HEK293 (cell line): ENCODE results near the gene SARS2.

ENCODE experiments used
- CTCF ChIA-PET: fragments of 350-600 bp; formaldehyde crosslinking; extraction: SDS; loops from one replicate; lab custom pipeline; 2021; ENCODE audit warnings: antibody characterized with exemption; lab: Yijun Ruan, JAX
- POLR2A ChIA-PET: fragments of 300-600 bp; formaldehyde crosslinking; extraction: SDS; loops from one replicate; lab custom pipeline; 2020; ENCODE audit warnings: antibody characterized with exemption, inconsistent platforms; lab: Yijun Ruan, JAX
- H3K27ac ChIP-seq: fragments of 200-500 bp; sonication (Bioruptor generic); 2 replicates; pipeline ENCODE4 v1.5.1; 2014; ENCODE audit warnings: low read depth, low read length, control low read depth, inconsistent platforms; ENCODE audit errors: extremely low read depth
- H3K36me3 ChIP-seq, 2 experiments: fragments of 200-500 bp in 1 of 2; sonication (Bioruptor generic) in 1 of 2; 1 replicate in 1 of 2; 2 replicates in 1 of 2; pipeline ENCODE4 v1.5.1; 2014 to 2017; ENCODE audit warnings: inconsistent platforms in 2 of 2, low read length in 2 of 2; ENCODE audit not compliant: control insufficient read depth in 2 of 2, insufficient read depth in 1 of 2
- H3K4me1 ChIP-seq: fragments of 200-500 bp; sonication (Bioruptor generic); 2 replicates; pipeline ENCODE4 v1.5.1; 2014; ENCODE audit warnings: mild to moderate bottlenecking, low read length, inconsistent platforms; ENCODE audit not compliant: control insufficient read depth, insufficient read depth
- H3K4me3 ChIP-seq: 2 replicates; pipeline ENCODE4 v1.5.1; 2011; ENCODE audit warnings: low read depth, mild to moderate bottlenecking, control low read depth, low read length, moderate library complexity
- H3K9me3 ChIP-seq: fragments of 200-500 bp; sonication (Bioruptor generic); 2 replicates; pipeline ENCODE4 v1.5.1; 2014; ENCODE audit warnings: low read depth, low read length, inconsistent platforms; ENCODE audit not compliant: control insufficient read depth, insufficient read depth
- KLF8 ChIP-seq: fragments of 450-650 bp; formaldehyde crosslinking; IDR thresholded peaks from 2 replicates; pipeline ENCODE4 v1.5.1; 2016; ENCODE audit warnings: missing biosample characterization, missing genetic modification characterization
- PRDM10 ChIP-seq: fragments of 450-650 bp; formaldehyde crosslinking; IDR thresholded peaks from 2 replicates; pipeline ENCODE4 v1.5.1; 2016; ENCODE audit warnings: missing biosample characterization, missing genetic modification characterization
- SETDB1 ChIP-seq: IDR thresholded peaks from one replicate; pipeline ENCODE4 v1.6.1; 2017; ENCODE audit warnings: mild to moderate bottlenecking, low read length, moderate library complexity, mixed read lengths; ENCODE audit not compliant: insufficient read length
- SP3 ChIP-seq: fragments of 450-650 bp; formaldehyde crosslinking; IDR thresholded peaks from 2 replicates; pipeline ENCODE4 v1.5.1; 2016; ENCODE audit warnings: missing biosample characterization, missing genetic modification characterization
- SP7 ChIP-seq: fragments of 450-650 bp; formaldehyde crosslinking; IDR thresholded peaks from 2 replicates; pipeline ENCODE4 v1.5.1; 2016; ENCODE audit warnings: missing biosample characterization, missing genetic modification characterization
- WT1 ChIP-seq: fragments of 450-650 bp; formaldehyde crosslinking; IDR thresholded peaks from 2 replicates; pipeline ENCODE4 v1.5.1; 2016; ENCODE audit warnings: missing biosample characterization, missing genetic modification characterization
- ZBTB21 ChIP-seq: fragments of 450-650 bp; formaldehyde crosslinking; IDR thresholded peaks from 2 replicates; pipeline ENCODE4 v1.5.1; 2017; ENCODE audit warnings: missing biosample characterization, missing genetic modification characterization
- ZNF280D ChIP-seq: fragments of 450-650 bp; formaldehyde crosslinking; IDR thresholded peaks from 2 replicates; pipeline ENCODE4 v1.5.1; 2016; ENCODE audit warnings: missing biosample characterization, missing genetic modification characterization
- ZNF324 ChIP-seq: fragments of 450-650 bp; formaldehyde crosslinking; IDR thresholded peaks from 2 replicates; pipeline ENCODE4 v1.5.1; 2016; ENCODE audit warnings: missing biosample characterization, missing genetic modification characterization
- ZNF362 ChIP-seq: fragments of 450-650 bp; formaldehyde crosslinking; IDR thresholded peaks from 2 replicates; pipeline ENCODE4 v1.5.1; 2016; ENCODE audit warnings: missing biosample characterization, missing genetic modification characterization
- ZNF473 ChIP-seq: fragments of 450-650 bp; formaldehyde crosslinking; IDR thresholded peaks from 2 replicates; pipeline ENCODE4 v1.5.1; 2017; ENCODE audit warnings: missing biosample characterization, missing genetic modification characterization
- ZNF558 ChIP-seq: fragments of 450-650 bp; formaldehyde crosslinking; IDR thresholded peaks from 2 replicates; pipeline ENCODE4 v1.5.1; 2016; ENCODE audit warnings: missing biosample characterization, missing genetic modification characterization
- ZNF580 ChIP-seq: fragments of 450-650 bp; formaldehyde crosslinking; IDR thresholded peaks from 2 replicates; pipeline ENCODE4 v1.5.1; 2016; ENCODE audit warnings: missing biosample characterization, missing genetic modification characterization
- ZNF610 ChIP-seq: fragments of 450-650 bp; formaldehyde crosslinking; IDR thresholded peaks from 2 replicates; pipeline ENCODE4 v1.5.1; 2016; ENCODE audit warnings: missing biosample characterization, missing genetic modification characterization, borderline replicate concordance
- ZNF664 ChIP-seq: fragments of 450-650 bp; formaldehyde crosslinking; IDR thresholded peaks from 2 replicates; pipeline ENCODE4 v1.5.1; 2016; ENCODE audit warnings: missing biosample characterization, missing genetic modification characterization
- ZNF677 ChIP-seq: fragments of 450-650 bp; IDR thresholded peaks from 2 replicates; pipeline ENCODE4 v1.5.0; 2018; ENCODE audit warnings: missing biosample characterization, mild to moderate bottlenecking, missing genetic modification characterization, moderate library complexity
- ZXDB ChIP-seq: fragments of 450-650 bp; formaldehyde crosslinking; IDR thresholded peaks from 2 replicates; pipeline ENCODE4 v1.5.1; 2016; ENCODE audit warnings: missing biosample characterization, missing genetic modification characterization

Gene SARS2

GRCh38 chr19:38958301-38958700 is 27.7 kb upstream of the SARS2 start:
- CTCF ChIA-PET: interaction anchor here (0.6 to 2.8 kb wide), 7 partner anchors 14 to 1557 kb away, joined by 3 to 9 read pairs (median 3); partner anchors contain the start of genes FBXO17, MRPS12 and SARS2
- TF ChIP-seq ZNF558 (tag by site-specific recombination) (0 out of 2 replicates have a peak, but pooled peaks have one; percentile 36), PRDM10 (tag by site-specific recombination) (no peak), KLF8 (peak; percentile 66; the same call in 1 of the 2 replicates), ZNF677 (tag by site-specific recombination) (no peak), ZNF362 (tag by site-specific recombination) (peak; percentile 88), ZNF610 (peak; percentile 77), SP3 (tag by site-specific recombination) (no peak), ZXDB (tag by site-specific recombination) (0 out of 2 replicates have a peak, but pooled peaks have one; percentile 33), SP7 (tag by site-specific recombination) (peak; percentile 27; the same call in 1 of the 2 replicates), ZBTB21 (tag by site-specific recombination) (0 out of 2 replicates have a peak, but pooled peaks have one; percentile 13), ZNF324 (tag by site-specific recombination) (0 out of 2 replicates have a peak, but pooled peaks have one; percentile 23), ZNF664 (tag by site-specific recombination) (0 out of 2 replicates have a peak, but pooled peaks have one; percentile 9), WT1 (tag by site-specific recombination) (no peak), ZNF580 (tag by site-specific recombination) (0 out of 2 replicates have a peak, but pooled peaks have one; percentile 64), ZNF280D (peak; percentile 99), ZNF473 (no peak), SETDB1 (peak; percentile 50)
- TF ChIP-seq, all 188 proteins: peak for 12
- Histone ChIP-seq H3K9me3 (no peaks in the 10 kb centered on the region; the same call in 1 of the 2 replicates), H3K4me1 (peaks cover 3% of the 10 kb centered on the region; the same call in 1 of the 2 replicates), H3K4me3 (no peak overlapping the region), H3K36me3 (peaks cover 5 to 67% of the 10 kb centered on the region in 2 experiments), H3K27ac (no peak overlapping the region)
- POLR2A ChIA-PET: interaction anchor here (0.7 to 1.0 kb wide), 3 partner anchors 26 to 132 kb away, joined by 3 to 7 read pairs (median 6); partner anchors contain the start of genes MRPS12 and SARS2
